ENCODE data around the gene CP. TPM values are rescaled to one million over a fixed set of nuclear protein-coding genes. Genes with fewer than 3 reads are reported as not detected.

CP gene
- total and polyA plus RNA-seq, 2 experiments from 2014 or later, result 2.8 to 3.6 TPM

DNA sequence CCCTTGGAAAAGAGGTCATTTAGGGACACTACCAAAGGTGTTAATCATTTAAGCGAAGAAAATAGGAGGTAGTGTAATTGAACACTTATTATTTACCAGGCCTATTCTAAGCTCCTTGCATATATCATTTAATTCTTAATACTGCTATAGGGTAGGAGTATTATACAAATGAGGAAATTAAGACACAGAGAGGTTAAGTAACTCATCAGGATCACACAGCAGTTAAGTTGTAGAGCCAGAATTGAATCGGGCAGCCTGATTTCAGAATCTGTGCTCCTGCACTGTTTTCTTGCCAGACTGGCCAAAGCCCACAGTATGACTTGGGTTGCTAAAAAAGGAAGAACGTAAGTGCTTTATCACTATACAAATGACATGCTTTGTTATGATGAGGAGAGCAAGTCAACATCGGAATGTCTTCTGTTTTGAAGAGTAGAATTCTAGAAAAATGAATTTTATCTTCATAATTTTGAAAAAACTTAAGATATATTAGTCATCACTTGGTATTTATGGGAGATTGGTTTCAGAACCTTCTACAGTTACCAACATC is 60.8 kb downstream of the CP start (continued):
- TF ChIP-seq ZNF462 (CRISPR knock-in tag; IDR thresholded peaks at IDR 0.05), result no peak
- no peak for TF ChIP-seq EZH2 (IDR thresholded peaks at IDR 0.05; ENCODE audit: low read depth, unreplicated experiment)
- TF ChIP-seq, protein P1, sequence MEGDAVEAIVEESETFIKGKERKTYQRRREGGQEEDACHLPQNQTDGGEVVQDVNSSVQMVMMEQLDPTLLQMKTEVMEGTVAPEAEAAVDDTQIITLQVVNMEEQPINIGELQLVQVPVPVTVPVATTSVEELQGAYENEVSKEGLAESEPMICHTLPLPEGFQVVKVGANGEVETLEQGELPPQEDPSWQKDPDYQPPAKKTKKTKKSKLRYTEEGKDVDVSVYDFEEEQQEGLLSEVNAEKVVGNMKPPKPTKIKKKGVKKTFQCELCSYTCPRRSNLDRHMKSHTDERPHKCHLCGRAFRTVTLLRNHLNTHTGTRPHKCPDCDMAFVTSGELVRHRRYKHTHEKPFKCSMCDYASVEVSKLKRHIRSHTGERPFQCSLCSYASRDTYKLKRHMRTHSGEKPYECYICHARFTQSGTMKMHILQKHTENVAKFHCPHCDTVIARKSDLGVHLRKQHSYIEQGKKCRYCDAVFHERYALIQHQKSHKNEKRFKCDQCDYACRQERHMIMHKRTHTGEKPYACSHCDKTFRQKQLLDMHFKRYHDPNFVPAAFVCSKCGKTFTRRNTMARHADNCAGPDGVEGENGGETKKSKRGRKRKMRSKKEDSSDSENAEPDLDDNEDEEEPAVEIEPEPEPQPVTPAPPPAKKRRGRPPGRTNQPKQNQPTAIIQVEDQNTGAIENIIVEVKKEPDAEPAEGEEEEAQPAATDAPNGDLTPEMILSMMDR (conservative IDR thresholded peaks at IDR 0.05; ENCODE audit: low read depth in 2 of 2), result no peak
- TF ChIP-seq, protein P2, sequence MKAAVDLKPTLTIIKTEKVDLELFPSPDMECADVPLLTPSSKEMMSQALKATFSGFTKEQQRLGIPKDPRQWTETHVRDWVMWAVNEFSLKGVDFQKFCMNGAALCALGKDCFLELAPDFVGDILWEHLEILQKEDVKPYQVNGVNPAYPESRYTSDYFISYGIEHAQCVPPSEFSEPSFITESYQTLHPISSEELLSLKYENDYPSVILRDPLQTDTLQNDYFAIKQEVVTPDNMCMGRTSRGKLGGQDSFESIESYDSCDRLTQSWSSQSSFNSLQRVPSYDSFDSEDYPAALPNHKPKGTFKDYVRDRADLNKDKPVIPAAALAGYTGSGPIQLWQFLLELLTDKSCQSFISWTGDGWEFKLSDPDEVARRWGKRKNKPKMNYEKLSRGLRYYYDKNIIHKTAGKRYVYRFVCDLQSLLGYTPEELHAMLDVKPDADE (IDR thresholded peaks at IDR 0.05), result no peak

DNA sequence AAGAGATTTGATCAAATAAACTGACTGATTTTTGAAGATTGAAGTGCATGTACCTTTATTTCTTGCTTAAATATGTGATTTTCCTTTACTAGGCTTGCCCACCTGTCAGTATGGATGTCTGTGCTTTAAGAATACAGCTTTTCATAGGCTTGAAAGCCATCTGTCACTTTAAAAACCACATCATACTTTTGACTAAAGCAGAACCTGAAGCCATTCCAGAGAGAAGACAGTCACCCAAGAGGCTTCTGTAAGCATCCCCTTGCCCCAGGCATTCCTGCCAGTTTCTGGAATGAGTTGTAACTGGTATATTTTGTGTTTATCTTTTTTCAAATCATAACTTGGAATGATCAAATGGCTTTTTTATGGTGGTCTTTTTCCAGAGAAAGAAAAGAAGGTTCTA is 68.2 kb downstream of the CP start:
- 0 out of 2 replicates have a peak, but pooled peaks cover 3% of the 10 kb centered on the region for H3F3A ChIP-seq (replicated peaks; ENCODE audit: low read depth)
- no peak overlapping the region for H3K4me3 ChIP-seq
- H3K79me2 ChIP-seq (replicated peaks; ENCODE audit: insufficient read depth), result no peaks in the 10 kb centered on the region
- H3K4me3 Mint-ChIP-seq, result no peak overlapping the region
- H3K9me2 ChIP-seq (ENCODE audit: insufficient read depth), result no peaks in the 10 kb centered on the region
- no peaks in the 10 kb centered on the region for H4K20me1 ChIP-seq (replicated peaks; ENCODE audit: insufficient read depth)
- H2AFZ ChIP-seq, result no peak overlapping the region
- H3K4me2 ChIP-seq, result no peak overlapping the region
- ATAC-seq, result no peak
- H3K27ac ChIP-seq (ENCODE audit: low read depth), result peak overlapping the region; percentile 11
- peaks cover 28% of the 10 kb centered on the region for H3K36me3 ChIP-seq (ENCODE audit: insufficient read depth)
- no peaks in the 10 kb centered on the region for H3K4me1 ChIP-seq (ENCODE audit: insufficient read depth)
- peak overlapping the region; percentile 86 for H3K27ac Mint-ChIP-seq
- H3K27me3 ChIP-seq (ENCODE audit: insufficient read depth), result no peaks in the 10 kb centered on the region
- H3K27me3 Mint-ChIP-seq (ENCODE audit: insufficient read depth, low read depth, poor library complexity), result no peaks in the 10 kb centered on the region
- no peak for DNase-seq (ENCODE audit: low spot score)
- no peaks in the 10 kb centered on the region for H3K9me3 Mint-ChIP-seq
- peaks cover 7% of the 10 kb centered on the region for H3K4me1 Mint-ChIP-seq
- peaks cover 56% of the 10 kb centered on the region for H3K36me3 Mint-ChIP-seq (ENCODE audit: low read depth)
- TF ChIP-seq EZH2 (IDR thresholded peaks at IDR 0.05; ENCODE audit: low read depth, unreplicated experiment) (no peak), NANOG (IDR thresholded peaks at IDR 0.05; ENCODE audit: borderline replicate concordance) (no peak), POLR2AphosphoS5 (IDR thresholded peaks at IDR 0.05; ENCODE audit: low read depth) (no peak), ZNF331 (CRISPR knock-in tag; IDR thresholded peaks at IDR 0.05; ENCODE audit: low read depth) (no peak), STAT1 (IDR thresholded peaks at IDR 0.05; ENCODE audit: unreplicated experiment) (no peak)
- TF ChIP-seq, protein P2 (IDR thresholded peaks at IDR 0.05), result no peak
- TF ChIP-seq, protein P1 (conservative IDR thresholded peaks at IDR 0.05; ENCODE audit: low read depth in 2 of 2), result no peak
